ENCODE results near the gene LPAR2.
"Not testable (repeated sequence)": the region's sequence is repeated elsewhere in the genome, so short reads cannot be mapped to it uniquely, and the experiment has no call there.

LPAR2 gene

GRCh38 chr19:19627621-19628500, at the start of gene LPAR2:
LPAR2 (minus strand) TSS chr19:19628220; CDS start chr19:19627275, 945 bp downstream.
- Histone ChIP-seq H3K27me3 (ENCODE audit: control insufficient read depth in 1 of 2, insufficient read depth in 2 of 2, low read length in 2 of 2) (peaks cover 9 to 21% of the 10 kb centered on the region in 2 donors), H3K9ac (ENCODE audit: low read length in 2 of 2) (no peak within 1 kb of the TSS), H3K36me3 (ENCODE audit: control insufficient read depth in 2 of 2, insufficient read depth in 2 of 2, low read length in 2 of 2) (no peaks in the 10 kb centered on the region), H3K27ac (ENCODE audit: low read length) (no peak within 1 kb of the TSS), H3K9me3 (ENCODE audit: control insufficient read depth in 2 of 2, low read length in 2 of 2) (no peaks in the 10 kb centered on the region), H3K4me3 (ENCODE audit: low read length in 2 of 2) (peak within 1 kb of the TSS in 1 of 2 donors; percentile 52), H3K4me1 (ENCODE audit: control insufficient read depth, insufficient read depth, low read length) (peaks cover 7% of the 10 kb centered on the region)

GRCh38 chr19:19677579-19677978, 49.6 kb upstream of the LPAR2 start:
- Histone ChIP-seq H3K4me3 (ENCODE audit: low read length in 2 of 2) (no peak overlapping the region), H3K9me3 (ENCODE audit: control insufficient read depth in 2 of 2, low read length in 2 of 2) (peaks cover 0 to 3% of the 10 kb centered on the region in 2 donors), H3K36me3 (ENCODE audit: control insufficient read depth in 2 of 2, insufficient read depth in 2 of 2, low read length in 2 of 2) (peaks cover 14 to 18% of the 10 kb centered on the region in 2 donors), H3K27ac (ENCODE audit: low read length) (no peak overlapping the region), H3K9ac (ENCODE audit: low read length in 2 of 2) (no peak overlapping the region), H3K27me3 (ENCODE audit: control insufficient read depth in 1 of 2, insufficient read depth in 2 of 2, low read length in 2 of 2) (no peaks in the 10 kb centered on the region), H3K4me1 (ENCODE audit: control insufficient read depth, insufficient read depth, low read length) (no peaks in the 10 kb centered on the region)

GRCh38 chr19:19674315-19674714, 46.3 kb upstream of the LPAR2 start:
- no peak overlapping the region for H3K4me3 ChIP-seq (ENCODE audit: low read length in 2 of 2)
- no peak overlapping the region for H3K27ac ChIP-seq (ENCODE audit: low read length)
- H3K36me3 ChIP-seq (ENCODE audit: control insufficient read depth in 2 of 2, insufficient read depth in 2 of 2, low read length in 2 of 2) = peaks cover 8 to 10% of the 10 kb centered on the region in 2 donors
- peaks cover 8% of the 10 kb centered on the region for H3K4me1 ChIP-seq (ENCODE audit: control insufficient read depth, insufficient read depth, low read length)
- no peaks in the 10 kb centered on the region for H3K27me3 ChIP-seq (ENCODE audit: control insufficient read depth in 1 of 2, insufficient read depth in 2 of 2, low read length in 2 of 2)
- no peak overlapping the region for H3K9ac ChIP-seq (ENCODE audit: low read length in 2 of 2)
- no peaks in the 10 kb centered on the region for H3K9me3 ChIP-seq (ENCODE audit: control insufficient read depth in 2 of 2, low read length in 2 of 2)

- Histone ChIP-seq H3K9me3 (ENCODE audit: control insufficient read depth in 2 of 2, low read length in 2 of 2) (no peaks in the 10 kb centered on the region), H3K36me3 (ENCODE audit: control insufficient read depth in 2 of 2, insufficient read depth in 2 of 2, low read length in 2 of 2) (peaks cover 2 to 4% of the 10 kb centered on the region in 2 donors), H3K4me1 (ENCODE audit: control insufficient read depth, insufficient read depth, low read length) (peaks cover 16% of the 10 kb centered on the region), H3K9ac (ENCODE audit: low read length in 2 of 2) (no peak overlapping the region), H3K4me3 (ENCODE audit: low read length in 2 of 2) (no peak overlapping the region), H3K27ac (ENCODE audit: low read length) (no peak overlapping the region), H3K27me3 (ENCODE audit: control insufficient read depth in 1 of 2, insufficient read depth in 2 of 2, low read length in 2 of 2) (no peaks in the 10 kb centered on the region)
These were observed 44.8 kb upstream of the LPAR2 start for GRCh38 chr19:19672816-19673215.

GRCh38 chr19:19670070-19670551, 42.1 kb upstream of the LPAR2 start:
- Histone ChIP-seq H3K36me3 (ENCODE audit: control insufficient read depth in 2 of 2, insufficient read depth in 2 of 2, low read length in 2 of 2) (no peaks in the 10 kb centered on the region), H3K27me3 (ENCODE audit: control insufficient read depth in 1 of 2, insufficient read depth in 2 of 2, low read length in 2 of 2) (no peaks in the 10 kb centered on the region), H3K9ac (ENCODE audit: low read length in 2 of 2) (no peak overlapping the region), H3K9me3 (ENCODE audit: control insufficient read depth in 2 of 2, low read length in 2 of 2) (no peaks in the 10 kb centered on the region), H3K27ac (ENCODE audit: low read length) (no peak overlapping the region), H3K4me3 (ENCODE audit: low read length in 2 of 2) (peak overlapping the region in 1 of 2 donors; percentile 89), H3K4me1 (ENCODE audit: control insufficient read depth, insufficient read depth, low read length) (peaks cover 16% of the 10 kb centered on the region)

- Histone ChIP-seq H3K9ac (ENCODE audit: low read length in 2 of 2) (peak within 1 kb of the TSS; percentile 77 to 89), H3K9me3 (ENCODE audit: control insufficient read depth in 2 of 2, low read length in 2 of 2) (no peaks in the 10 kb centered on the region), H3K36me3 (ENCODE audit: control insufficient read depth in 2 of 2, insufficient read depth in 2 of 2, low read length in 2 of 2) (no peaks in the 10 kb centered on the region), H3K27me3 (ENCODE audit: control insufficient read depth in 1 of 2, insufficient read depth in 2 of 2, low read length in 2 of 2) (no peaks in the 10 kb centered on the region), H3K4me1 (ENCODE audit: control insufficient read depth, insufficient read depth, low read length) (peaks cover 16% of the 10 kb centered on the region), H3K27ac (ENCODE audit: low read length) (peak within 1 kb of the TSS; percentile 58), H3K4me3 (ENCODE audit: low read length in 2 of 2) (peak within 1 kb of the TSS; percentile 89 to 93)
These were observed 40.4 kb upstream of the LPAR2 start, which contains the start of gene ZNF101 for GRCh38 chr19:19668230-19669012. ZNF101 (plus strand) TSS chr19:19668839; CDS start chr19:19668964, 125 bp downstream.

- H3K4me1 ChIP-seq (ENCODE audit: control insufficient read depth, insufficient read depth, low read length) = peaks cover 34% of the 10 kb centered on the region
- H3K4me3 ChIP-seq (ENCODE audit: low read length in 2 of 2); H3K9ac ChIP-seq (ENCODE audit: low read length in 2 of 2); H3K27ac ChIP-seq (ENCODE audit: low read length); H3K27me3 ChIP-seq (ENCODE audit: control insufficient read depth in 1 of 2, insufficient read depth in 2 of 2, low read length in 2 of 2); H3K36me3 ChIP-seq (ENCODE audit: control insufficient read depth in 2 of 2, insufficient read depth in 2 of 2, low read length in 2 of 2); H3K9me3 ChIP-seq (ENCODE audit: control insufficient read depth in 2 of 2, low read length in 2 of 2): not testable (repeated sequence)
These were observed 37.5 kb upstream of the LPAR2 start for GRCh38 chr19:19665420-19665948.

- Histone ChIP-seq H3K9ac (ENCODE audit: low read length in 2 of 2) (peak within 1 kb of the TSS; percentile 87 to 88), H3K4me1 (ENCODE audit: control insufficient read depth, insufficient read depth, low read length) (peaks cover 23% of the 10 kb centered on the region), H3K27ac (ENCODE audit: low read length) (peak within 1 kb of the TSS; percentile 74), H3K36me3 (ENCODE audit: control insufficient read depth in 2 of 2, insufficient read depth in 2 of 2, low read length in 2 of 2) (peaks cover 4 to 10% of the 10 kb centered on the region in 2 donors), H3K27me3 (ENCODE audit: control insufficient read depth in 1 of 2, insufficient read depth in 2 of 2, low read length in 2 of 2) (no peaks in the 10 kb centered on the region), H3K9me3 (ENCODE audit: control insufficient read depth in 2 of 2, low read length in 2 of 2) (no peaks in the 10 kb centered on the region), H3K4me3 (ENCODE audit: low read length in 2 of 2) (peak within 1 kb of the TSS; percentile 96 to 98)
These were observed 35.5 kb upstream of the LPAR2 start, which contains the start of gene ATP13A1 for GRCh38 chr19:19663256-19664120. ATP13A1 (minus strand) TSS chr19:19663676; CDS start chr19:19663666, 10 bp downstream.

GRCh38 chr19:19662871-19663255, 34.8 kb upstream of the LPAR2 start:
- Histone ChIP-seq H3K4me1 (ENCODE audit: control insufficient read depth, insufficient read depth, low read length) (peaks cover 17% of the 10 kb centered on the region), H3K9me3 (ENCODE audit: control insufficient read depth in 2 of 2, low read length in 2 of 2) (no peaks in the 10 kb centered on the region), H3K27me3 (ENCODE audit: control insufficient read depth in 1 of 2, insufficient read depth in 2 of 2, low read length in 2 of 2) (no peaks in the 10 kb centered on the region), H3K36me3 (ENCODE audit: control insufficient read depth in 2 of 2, insufficient read depth in 2 of 2, low read length in 2 of 2) (peaks cover 8 to 15% of the 10 kb centered on the region in 2 donors), H3K27ac (ENCODE audit: low read length) (peak overlapping the region; percentile 70), H3K4me3 (ENCODE audit: low read length in 2 of 2) (peak overlapping the region; percentile 96 to 98), H3K9ac (ENCODE audit: low read length in 2 of 2) (peak overlapping the region; percentile 87 to 88)

Data from stomach smooth muscle (tissue), 2 donors.